GM12874 (cell line): ENCODE measurements around the gene ZNF200.

ENCODE experiments used
- CTCF ChIP-seq: IDR thresholded peaks from 2 replicates; pipeline ENCODE4 v1.5.1; 2011; ENCODE audit warnings: low read depth, mild to moderate bottlenecking, control low read depth, low read length, moderate library complexity; ENCODE audit not compliant: insufficient read depth

The ZNF200 gene

GRCh38 chr16:3183445-3184139 is 51.4 kb downstream of the ZNF200 start:
- no peak for TF ChIP-seq CTCF

GRCh38 chr16:3182608-3183444 is 52.1 kb downstream of the ZNF200 start:
- TF ChIP-seq CTCF, result peak; percentile 40

DNA sequence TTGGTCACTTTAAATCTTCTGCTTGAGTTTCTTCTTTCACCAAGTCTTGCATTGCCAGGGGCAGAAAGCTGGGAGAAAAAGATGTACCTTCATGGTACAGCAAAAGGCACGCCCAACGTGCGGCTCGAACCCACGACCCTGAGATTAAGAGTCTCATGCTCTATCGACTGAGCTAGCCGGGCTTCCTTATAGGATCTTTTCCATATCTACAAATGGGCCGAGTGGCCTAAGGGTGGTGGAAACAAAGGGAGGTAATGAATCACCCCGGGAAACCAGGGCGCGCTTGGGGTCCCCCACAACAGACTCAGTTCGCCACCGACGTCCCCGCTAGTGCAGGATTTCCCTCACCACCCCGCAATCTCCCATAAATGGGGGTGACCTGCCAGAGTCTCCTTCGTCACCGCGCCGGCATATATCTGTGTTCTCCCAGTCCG is 54.5 kb downstream of the ZNF200 start:
- no peak for TF ChIP-seq CTCF

DNA sequence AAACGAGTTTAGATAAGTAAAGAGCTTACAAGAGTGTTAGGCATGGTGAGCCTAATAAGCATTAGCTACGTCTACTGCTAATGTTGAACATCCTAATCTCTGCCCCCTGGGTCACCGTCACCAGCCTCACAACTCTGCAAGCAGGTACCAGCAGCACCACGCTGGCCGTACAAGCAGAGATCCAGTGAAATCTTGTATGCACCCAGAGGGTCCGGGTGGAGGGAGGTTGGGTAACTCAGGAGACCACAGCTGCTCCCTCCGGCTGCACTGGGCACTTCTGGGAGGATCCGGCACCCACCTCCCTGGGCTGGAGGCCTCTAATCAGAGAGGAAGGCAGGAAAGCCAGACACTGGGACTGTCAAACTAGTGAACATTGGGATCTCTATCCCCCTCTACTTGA is 55.3 kb downstream of the ZNF200 start:
- no peak for TF ChIP-seq CTCF

DNA sequence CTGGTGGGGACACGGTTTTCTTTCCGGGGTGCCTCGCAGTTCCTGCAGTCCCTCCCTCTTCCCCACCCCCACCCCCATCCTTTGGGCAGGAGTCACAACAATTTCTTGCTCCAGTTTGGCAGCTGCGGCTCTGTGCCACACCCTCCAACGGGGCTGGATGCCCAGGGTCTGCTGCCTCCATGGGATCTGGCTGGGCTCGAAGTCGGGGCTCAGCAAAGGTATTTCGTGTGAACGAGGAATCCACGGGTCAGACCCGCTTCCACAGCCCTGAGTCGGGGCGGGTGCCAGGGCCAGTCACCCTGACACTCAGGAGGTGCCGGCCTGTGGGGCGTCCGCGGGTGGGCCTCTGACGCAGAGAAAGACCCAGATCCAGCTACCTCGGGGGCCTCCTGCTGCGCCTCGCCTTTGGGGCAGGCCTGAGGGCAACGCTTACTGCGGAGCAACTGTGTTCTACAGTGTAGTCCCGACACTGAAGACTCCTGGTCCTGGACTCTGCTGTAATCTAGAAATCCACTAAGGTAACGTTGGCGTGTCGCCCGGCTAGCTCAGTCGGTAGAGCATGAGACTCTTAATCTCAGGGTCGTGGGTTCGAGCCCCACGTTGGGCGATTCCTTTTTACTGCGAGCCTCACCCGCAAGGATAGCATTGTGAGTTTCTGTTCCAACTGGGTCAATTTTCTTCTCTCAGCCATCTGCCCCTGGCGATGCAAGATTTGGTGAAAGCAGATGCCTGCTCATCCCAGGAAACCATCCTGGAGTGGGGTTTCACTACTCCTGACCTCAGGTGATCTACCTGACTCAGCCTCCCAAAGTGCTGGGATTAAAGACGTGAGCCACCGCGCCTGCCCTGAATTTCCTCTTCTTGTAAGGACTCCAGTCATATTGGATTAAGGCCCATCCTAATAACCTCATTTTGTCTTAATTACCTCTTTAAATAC is 59.5 kb downstream of the ZNF200 start:
- no peak for TF ChIP-seq CTCF

GRCh38 chr16:3174618-3175148 is 60.3 kb downstream of the ZNF200 start:
- no peak for TF ChIP-seq CTCF
